Stimulated activated CD8-positive, alpha-beta memory T cell treated with anti-CD3 and anti-CD28 coated beads, Interleukin-4, amount 100 ng/mL, for 1 hour (primary cell): ENCODE results near the gene GPATCH8.
"Not testable (repeated sequence)": the region's sequence is repeated elsewhere in the genome, so short reads cannot be mapped to it uniquely, and the experiment has no call there.

Experiments
- DNase-seq, 2 donors: peaks; one replicate each; pipeline ENCODE4 v3.0.0-alpha.2; 2020; ENCODE audit warnings: low read depth in 2 of 2, low spot score in 1 of 2

GPATCH8 gene

GRCh38 chr17:44378171-44378705 is 125.0 kb downstream of the GPATCH8 start:
- no peak for DNase-seq

- DNase-seq = no peak
Observed at GRCh38 chr17:44376779-44377178, 126.4 kb downstream of the GPATCH8 start.

GRCh38 chr17:44376124-44376523 is 127.1 kb downstream of the GPATCH8 start:
- no peak for DNase-seq

GRCh38 chr17:44375196-44376017 is 127.8 kb downstream of the GPATCH8 start:
- DNase-seq = no peak

GRCh38 chr17:44374306-44375195 is 128.7 kb downstream of the GPATCH8 start:
- DNase-seq = no peak

- DNase-seq = no peak
Observed at GRCh38 chr17:44372036-44372435, 131.2 kb downstream of the GPATCH8 start.

- not testable (repeated sequence) for DNase-seq
Observed at GRCh38 chr17:44369414-44370023, 133.7 kb downstream of the GPATCH8 start.

- not testable (repeated sequence) for DNase-seq
Observed at GRCh38 chr17:44368391-44369243, 134.6 kb downstream of the GPATCH8 start.

GRCh38 chr17:44367231-44367979 is 135.8 kb downstream of the GPATCH8 start:
- no peak for DNase-seq

GRCh38 chr17:44365051-44365450 is 138.2 kb downstream of the GPATCH8 start:
- DNase-seq = not testable (repeated sequence)

- peak in 1 of 2 donors; percentile 33 for DNase-seq
Observed at GRCh38 chr17:44363613-44364159, 139.5 kb downstream of the GPATCH8 start, which contains the start of gene FAM171A2. Gene FAM171A2 (minus strand): TSS chr17:44363853. CDS start chr17:44363714, 139 bp downstream.

GRCh38 chr17:44362949-44363612 is 140.1 kb downstream of the GPATCH8 start:
- no peak for DNase-seq

GRCh38 chr17:44362459-44362948 is 140.7 kb downstream of the GPATCH8 start:
- DNase-seq = no peak

GRCh38 chr17:44361292-44362260 is 141.6 kb downstream of the GPATCH8 start:
- DNase-seq = no peak

- no peak for DNase-seq
Observed at GRCh38 chr17:44360826-44361225, 142.4 kb downstream of the GPATCH8 start.

GRCh38 chr17:44360144-44360533 is 143.1 kb downstream of the GPATCH8 start:
- DNase-seq = no peak

- no peak for DNase-seq
Observed at GRCh38 chr17:44359458-44360143, 143.6 kb downstream of the GPATCH8 start.
